Activated T-helper 17 cell treated with anti-CD3 and anti-CD28 coated beads, Interleukin-2, amount 50 U/mL, for 72 hours (primary cell): ENCODE measurements around the gene AGFG2. TPM values are rescaled to one million over a fixed set of nuclear protein-coding genes. Genes with fewer than 3 reads are reported as not detected.

Experiments used
- ATAC-seq: fragments of 150-1000 bp; cut with Tn5 transposase; replicated peaks from 2 replicates; pipeline ENCODE4 v1.10.0; 2021; ENCODE audit warnings: mild to moderate bottlenecking, moderate library complexity
- H3K27ac Mint-ChIP-seq: one replicate; pipeline ENCODE4 v1.8.0; 2022; ENCODE audit warnings: mixed read lengths
- H3K27me3 Mint-ChIP-seq: one replicate; pipeline ENCODE4 v1.8.0; 2022; ENCODE audit warnings: mixed read lengths
- H3K36me3 Mint-ChIP-seq: one replicate; pipeline ENCODE4 v1.8.0; 2022; ENCODE audit warnings: low read depth, mild to moderate bottlenecking, mixed read lengths
- H3K4me1 Mint-ChIP-seq: one replicate; pipeline ENCODE4 v1.8.0; 2022; ENCODE audit warnings: mixed read lengths
- H3K4me3 Mint-ChIP-seq: one replicate; pipeline ENCODE4 v1.8.0; 2022; ENCODE audit warnings: mild to moderate bottlenecking, mixed read lengths
- H3K9me3 Mint-ChIP-seq: one replicate; pipeline ENCODE4 v1.8.0; 2022; ENCODE audit warnings: mixed read lengths
- total RNA-seq, 2 donors: library from RNA; stranded (reverse); gene quantifications; one replicate each; pipeline ENCODE4 v1.2.3, GENCODE V29; 2022

The AGFG2 gene
- total RNA-seq, 2 donors from 2014 or later, result 48.3 to 50.7 TPM

DNA sequence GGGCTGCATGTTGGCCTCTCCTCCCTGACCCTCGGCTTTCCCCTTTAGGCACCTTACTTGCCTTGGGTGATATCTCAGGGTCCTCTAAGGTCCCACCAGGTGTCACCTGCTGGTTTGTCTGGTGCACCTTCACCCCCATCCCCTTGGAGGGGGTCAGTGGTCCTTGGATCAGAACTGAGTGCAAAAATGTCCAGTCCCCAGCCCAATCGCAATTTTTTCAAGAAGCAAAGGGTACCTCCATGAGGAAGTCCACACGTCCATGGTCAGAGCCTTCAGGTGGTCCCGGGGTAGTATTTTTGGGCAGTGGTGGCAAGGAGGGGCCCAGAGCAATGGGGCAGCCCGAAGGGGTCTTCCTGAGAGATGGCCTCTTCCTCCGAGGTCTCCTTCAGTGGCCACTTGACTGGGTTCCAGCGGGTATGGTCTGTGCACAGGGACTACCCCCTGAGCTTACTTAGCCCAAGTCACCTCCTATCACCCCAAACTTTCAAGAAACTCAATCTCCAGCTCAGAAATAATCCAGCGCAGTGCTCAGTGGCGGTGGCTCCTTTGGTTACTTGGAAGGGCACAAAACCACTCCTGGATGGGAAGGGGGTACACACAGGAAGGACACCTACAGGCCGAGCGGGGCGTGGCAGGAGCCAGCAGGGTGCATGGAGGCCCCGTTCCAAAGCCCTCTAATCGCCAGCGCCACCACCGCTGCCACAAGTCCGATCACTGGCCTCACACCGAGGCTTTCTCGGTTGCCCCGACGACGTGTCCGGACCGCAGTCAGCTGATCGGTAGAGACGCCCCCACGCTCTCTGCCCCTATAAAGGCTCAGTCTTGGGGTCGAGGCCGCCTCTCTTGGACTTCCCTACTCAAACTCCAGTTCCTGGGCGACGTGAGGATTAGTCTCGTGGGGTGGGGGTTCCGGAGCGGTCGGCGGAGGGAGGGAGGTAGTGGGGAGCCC, 30.2 kb downstream of the AGFG2 start:
- Mint-ChIP-seq H3K36me3 (peaks cover 25% of the 10 kb centered on the region), H3K4me3 (peak overlapping the region; percentile 42), H3K9me3 (no peaks in the 10 kb centered on the region), H3K27ac (peak overlapping the region; percentile 75), H3K4me1 (peaks cover 15% of the 10 kb centered on the region), H3K27me3 (no peaks in the 10 kb centered on the region)
- ATAC-seq, result peak; percentile 48

DNA sequence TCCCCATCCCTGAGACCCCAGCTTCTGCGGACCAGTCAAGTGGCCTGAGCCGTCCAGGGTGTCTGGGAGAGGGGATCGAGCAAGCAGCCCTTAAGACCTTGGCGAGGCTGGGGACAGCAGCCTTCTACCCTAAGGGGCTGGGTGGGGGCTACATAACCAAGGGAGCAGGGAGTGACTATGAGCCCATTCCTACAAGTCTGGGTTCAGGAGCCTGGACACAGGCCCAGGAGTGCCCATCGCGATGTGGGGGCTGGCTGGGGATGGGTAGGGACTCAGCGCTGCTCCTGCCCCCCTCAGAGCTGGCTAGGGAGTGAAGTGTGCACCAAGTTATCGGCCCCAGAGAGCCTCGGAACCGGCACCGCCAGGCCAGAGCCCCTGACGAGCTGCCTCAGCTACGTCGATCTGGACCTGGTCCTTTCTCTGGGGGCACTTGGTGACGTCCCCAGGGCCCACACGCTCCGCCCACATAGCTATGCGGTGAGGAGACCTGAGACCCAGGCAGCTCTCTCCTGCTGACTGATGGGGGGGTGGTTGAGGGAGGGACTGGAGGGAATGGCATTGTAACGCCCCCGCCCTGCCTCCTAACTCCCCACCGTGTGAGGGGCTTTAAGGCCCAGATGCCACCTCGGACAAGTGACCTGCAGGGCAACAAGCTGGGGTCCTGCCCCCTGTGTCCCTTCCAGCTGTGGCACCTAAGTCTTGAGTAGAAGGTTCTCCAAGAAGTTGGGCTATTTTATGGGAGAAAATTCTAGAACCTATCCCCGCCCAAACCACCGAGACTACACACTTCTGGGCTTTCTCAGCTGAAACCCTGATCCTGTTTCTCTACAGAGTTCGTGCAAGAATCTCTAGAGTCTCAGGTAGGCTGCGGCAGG, 32.2 kb downstream of the AGFG2 start:
- Mint-ChIP-seq H3K4me1 (peaks cover 15% of the 10 kb centered on the region), H3K36me3 (peaks cover 19% of the 10 kb centered on the region), H3K27me3 (no peaks in the 10 kb centered on the region), H3K9me3 (no peaks in the 10 kb centered on the region), H3K27ac (no peak overlapping the region), H3K4me3 (peak overlapping the region; percentile 42)
- ATAC-seq, result no peak

- Mint-ChIP-seq H3K36me3 (peaks cover 25% of the 10 kb centered on the region), H3K27ac (peak overlapping the region; percentile 30), H3K4me3 (no peak overlapping the region), H3K27me3 (no peaks in the 10 kb centered on the region), H3K9me3 (no peaks in the 10 kb centered on the region), H3K4me1 (peaks cover 15% of the 10 kb centered on the region)
- ATAC-seq, result no peak
These were observed 32.8 kb downstream of the AGFG2 start for GRCh38 chr7:100571829-100572116.

DNA sequence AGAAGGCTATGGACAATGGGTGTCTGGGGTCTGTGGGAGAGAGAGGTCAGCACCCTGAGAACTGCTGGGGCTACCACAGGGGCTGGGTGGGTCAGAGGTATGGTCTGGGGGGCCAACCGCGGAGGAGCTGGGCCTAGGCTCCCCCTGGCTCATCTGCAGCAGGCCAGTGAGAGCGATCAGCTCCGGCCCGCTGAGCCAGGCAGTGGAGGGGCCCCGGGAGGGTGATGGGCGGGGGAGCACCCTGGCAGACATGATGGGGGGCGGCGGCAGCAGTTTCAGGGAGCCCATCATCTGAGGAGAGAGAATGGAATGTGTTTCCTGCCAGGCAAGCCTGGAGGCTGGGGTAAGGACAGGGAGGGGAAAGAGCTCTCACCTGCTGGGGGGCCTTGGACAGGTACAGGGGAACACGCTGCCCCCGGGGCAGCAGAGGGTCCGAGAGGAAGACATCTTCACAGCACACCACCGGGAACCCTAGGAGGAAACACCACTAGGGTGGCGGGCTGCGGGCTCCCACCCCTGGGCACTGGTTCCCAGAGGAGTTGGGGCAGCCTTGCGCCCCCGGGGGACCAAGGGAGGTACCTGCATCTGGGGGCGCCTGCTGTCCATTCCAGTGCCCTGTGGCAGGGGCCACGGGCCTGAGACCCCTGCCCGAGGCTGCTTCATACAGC, 33.4 kb downstream of the AGFG2 start:
- H3K36me3 Mint-ChIP-seq, result peaks cover 25% of the 10 kb centered on the region
- ATAC-seq, result no peak
- H3K4me1 Mint-ChIP-seq, result peaks cover 15% of the 10 kb centered on the region
- no peaks in the 10 kb centered on the region for H3K9me3 Mint-ChIP-seq
- H3K4me3 Mint-ChIP-seq, result no peak overlapping the region
- peak overlapping the region; percentile 30 for H3K27ac Mint-ChIP-seq
- no peaks in the 10 kb centered on the region for H3K27me3 Mint-ChIP-seq

GRCh38 chr7:100572949-100573675, 34.1 kb downstream of the AGFG2 start:
- ATAC-seq, result no peak
- peaks cover 25% of the 10 kb centered on the region for H3K36me3 Mint-ChIP-seq
- no peak overlapping the region for H3K27ac Mint-ChIP-seq
- no peaks in the 10 kb centered on the region for H3K27me3 Mint-ChIP-seq
- no peaks in the 10 kb centered on the region for H3K9me3 Mint-ChIP-seq
- H3K4me3 Mint-ChIP-seq, result no peak overlapping the region
- H3K4me1 Mint-ChIP-seq, result peaks cover 15% of the 10 kb centered on the region

- no peak within 1 kb of the TSS for H3K27ac Mint-ChIP-seq
- no peak for ATAC-seq
- H3K4me3 Mint-ChIP-seq, result no peak within 1 kb of the TSS
- no peaks in the 10 kb centered on the region for H3K27me3 Mint-ChIP-seq
- peaks cover 25% of the 10 kb centered on the region for H3K36me3 Mint-ChIP-seq
- H3K4me1 Mint-ChIP-seq, result peaks cover 12% of the 10 kb centered on the region
- no peaks in the 10 kb centered on the region for H3K9me3 Mint-ChIP-seq
These were observed 34.8 kb downstream of the AGFG2 start, which contains the start of gene SAP25 for GRCh38 chr7:100573691-100574361. Gene SAP25 (minus strand): TSS chr7:100573900. CDS start chr7:100573742, 158 bp downstream.

DNA sequence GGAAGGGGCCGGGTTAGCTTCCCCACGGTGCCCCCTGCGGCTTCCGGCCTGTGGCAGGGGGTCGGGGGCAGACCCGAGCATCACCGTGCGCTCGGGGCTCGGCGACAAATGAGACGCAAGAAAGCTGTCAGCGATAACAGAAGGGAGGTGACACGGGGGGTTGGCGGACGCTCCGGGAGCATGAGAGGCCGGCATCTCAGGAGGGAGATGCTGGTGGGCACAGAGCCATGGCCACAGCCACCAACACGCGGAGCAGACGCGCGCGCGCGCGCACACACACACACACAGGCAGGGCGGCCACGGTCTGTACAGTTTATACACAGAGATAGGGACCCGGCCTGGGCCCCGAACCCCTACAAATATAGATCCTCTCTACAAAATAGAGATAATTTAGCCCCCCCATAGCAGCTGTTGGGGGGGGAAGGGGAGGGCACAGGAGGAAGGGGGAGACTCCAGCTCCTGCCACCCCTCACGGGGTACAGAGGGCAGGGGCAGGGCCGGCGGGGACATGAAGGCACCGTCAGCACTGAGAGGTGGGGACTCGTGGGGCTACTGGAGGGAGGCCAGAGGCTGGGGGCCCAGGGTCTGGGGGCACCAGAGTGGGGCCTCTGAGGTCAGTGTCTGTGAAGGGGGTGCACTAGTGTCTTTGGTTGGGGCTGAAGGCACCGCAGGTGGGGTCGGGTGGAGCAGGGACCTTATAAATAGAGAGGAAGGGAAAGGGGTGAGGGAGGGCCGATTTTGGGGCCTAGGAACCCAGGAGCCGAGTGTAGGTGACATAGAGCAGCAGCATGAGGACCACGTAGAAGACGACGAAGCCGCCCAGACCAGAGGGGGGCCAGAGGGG, 35.6 kb downstream of the AGFG2 start:
- Mint-ChIP-seq H3K9me3 (no peaks in the 10 kb centered on the region), H3K27ac (no peak overlapping the region), H3K27me3 (no peaks in the 10 kb centered on the region), H3K36me3 (peaks cover 25% of the 10 kb centered on the region), H3K4me3 (no peak overlapping the region), H3K4me1 (peaks cover 5% of the 10 kb centered on the region)
- ATAC-seq, result no peak

GRCh38 chr7:100575206-100575631, 36.2 kb downstream of the AGFG2 start:
- Mint-ChIP-seq H3K36me3 (peaks cover 25% of the 10 kb centered on the region), H3K9me3 (no peaks in the 10 kb centered on the region), H3K27ac (no peak overlapping the region), H3K4me3 (no peak overlapping the region), H3K4me1 (peaks cover 5% of the 10 kb centered on the region), H3K27me3 (no peaks in the 10 kb centered on the region)
- no peak for ATAC-seq

- Mint-ChIP-seq H3K36me3 (peaks cover 25% of the 10 kb centered on the region), H3K4me3 (no peak overlapping the region), H3K9me3 (no peaks in the 10 kb centered on the region), H3K4me1 (peaks cover 5% of the 10 kb centered on the region), H3K27me3 (no peaks in the 10 kb centered on the region), H3K27ac (no peak overlapping the region)
- no peak for ATAC-seq
These were observed 36.9 kb downstream of the AGFG2 start for GRCh38 chr7:100575746-100576383.

DNA sequence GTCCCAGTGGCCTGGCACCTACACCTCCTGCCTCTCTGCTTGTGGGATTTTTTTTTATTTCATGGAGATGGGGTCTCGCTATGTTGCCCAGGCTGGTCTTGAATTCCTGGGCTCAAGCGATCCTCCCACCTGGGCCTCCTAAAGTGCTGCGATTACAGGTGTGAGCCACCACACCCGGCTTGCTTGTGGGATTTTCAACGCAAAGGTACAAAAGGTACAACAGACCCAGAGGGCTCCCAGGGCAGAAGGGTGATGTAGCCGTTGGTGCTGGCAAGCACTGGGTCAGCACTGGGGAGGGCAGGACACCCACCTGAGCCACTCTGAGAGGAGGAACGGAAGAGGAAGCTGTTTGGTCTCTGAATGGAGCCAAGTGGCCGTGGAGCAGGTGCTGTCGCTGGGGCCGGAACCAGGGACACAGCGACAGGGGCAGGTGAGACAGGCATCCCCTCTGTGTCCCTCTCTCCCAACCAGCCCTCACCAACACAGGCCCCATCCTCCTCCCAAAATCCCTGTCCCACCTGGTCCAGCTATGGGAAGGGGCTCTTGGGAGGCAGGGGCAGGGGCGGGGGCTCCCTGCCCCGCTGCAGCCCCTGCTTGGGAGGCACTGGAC, 37.5 kb downstream of the AGFG2 start:
- no peaks in the 10 kb centered on the region for H3K27me3 Mint-ChIP-seq
- ATAC-seq, result no peak
- H3K36me3 Mint-ChIP-seq, result peaks cover 29% of the 10 kb centered on the region
- no peaks in the 10 kb centered on the region for H3K9me3 Mint-ChIP-seq
- no peak overlapping the region for H3K4me3 Mint-ChIP-seq
- peaks cover 5% of the 10 kb centered on the region for H3K4me1 Mint-ChIP-seq
- no peak overlapping the region for H3K27ac Mint-ChIP-seq

- no peak overlapping the region for H3K4me3 Mint-ChIP-seq
- no peak overlapping the region for H3K27ac Mint-ChIP-seq
- no peaks in the 10 kb centered on the region for H3K27me3 Mint-ChIP-seq
- peaks cover 29% of the 10 kb centered on the region for H3K36me3 Mint-ChIP-seq
- ATAC-seq, result no peak
- no peaks in the 10 kb centered on the region for H3K9me3 Mint-ChIP-seq
- H3K4me1 Mint-ChIP-seq, result peaks cover under 1% of the 10 kb centered on the region
These were observed 38.1 kb downstream of the AGFG2 start for GRCh38 chr7:100577103-100577502.

DNA sequence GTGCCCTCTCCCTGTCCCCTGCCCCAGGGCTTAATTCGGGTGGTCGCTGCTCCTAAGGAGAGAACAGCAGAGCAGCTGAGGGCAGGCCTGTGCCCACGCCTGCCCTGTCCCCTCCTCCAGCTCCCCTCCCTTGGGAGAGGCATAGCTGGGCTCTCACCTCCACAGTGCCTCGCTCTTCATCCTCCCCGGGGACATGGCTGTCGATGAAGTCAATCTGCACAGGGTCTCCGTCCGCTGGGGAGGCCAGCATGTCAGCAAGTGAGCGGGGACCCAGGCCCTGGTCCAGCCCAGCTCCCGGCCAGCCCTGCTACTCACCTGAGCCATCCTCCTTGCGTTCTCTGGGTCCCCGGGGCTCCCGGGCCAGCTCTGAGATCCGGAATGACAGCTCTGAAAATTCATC, 38.5 kb downstream of the AGFG2 start:
- Mint-ChIP-seq H3K4me1 (no peaks in the 10 kb centered on the region), H3K36me3 (peaks cover 27% of the 10 kb centered on the region), H3K27ac (no peak overlapping the region), H3K27me3 (no peaks in the 10 kb centered on the region), H3K9me3 (no peaks in the 10 kb centered on the region), H3K4me3 (no peak overlapping the region)
- ATAC-seq, result no peak
